Smooth muscle cell (in vitro differentiated cells): Measurements from ENCODE around the gene IRF6. TPM values are rescaled to one million over a fixed set of nuclear protein-coding genes. Genes with fewer than 3 reads are reported as not detected.

Source experiments
- DNase-seq: peaks from one replicate; lab custom pipeline; 2025; ENCODE audit not compliant: unreplicated experiment; lab: John Stamatoyannopoulos, UW
- H2AFZ ChIP-seq: fragments of 200-600 bp; sonication (generic); 2 replicates; pipeline ENCODE4 v1.6.0; 2016; ENCODE audit warnings: antibody characterized with exemption, low read depth, mild to moderate bottlenecking
- H3F3A ChIP-seq: fragments of 200-600 bp; sonication (generic); 2 replicates; pipeline ENCODE4 v1.6.0; 2017; ENCODE audit warnings: antibody characterized with exemption, low read depth
- H3K27ac ChIP-seq: fragments of 200-600 bp; sonication (generic); 2 replicates; pipeline ENCODE4 v1.5.1; 2016; ENCODE audit warnings: low read depth, mild to moderate bottlenecking
- H3K27me3 ChIP-seq: fragments of 200-600 bp; sonication (generic); 2 replicates; pipeline ENCODE4 v1.6.1; 2016; ENCODE audit warnings: low read depth, mild to moderate bottlenecking
- H3K36me3 ChIP-seq: fragments of 200-600 bp; sonication (generic); 2 replicates; pipeline ENCODE4 v1.5.1; 2016; ENCODE audit warnings: low read depth
- H3K4me1 ChIP-seq: fragments of 200-600 bp; sonication (generic); 2 replicates; pipeline ENCODE4 v1.5.1; 2016; ENCODE audit warnings: low read depth
- H3K4me2 ChIP-seq: fragments of 200-600 bp; sonication (generic); 2 replicates; pipeline ENCODE4 v1.6.0; 2016; ENCODE audit warnings: mild to moderate bottlenecking
- H3K4me3 ChIP-seq: fragments of 200-600 bp; sonication (generic); 2 replicates; pipeline ENCODE4 v1.5.1; 2016; ENCODE audit warnings: mild to moderate bottlenecking
- H3K79me2 ChIP-seq: fragments of 200-600 bp; sonication (generic); 2 replicates; pipeline ENCODE4 v1.6.0; 2016; ENCODE audit warnings: low read depth, mild to moderate bottlenecking
- H3K9ac ChIP-seq: fragments of 200-600 bp; sonication (generic); 2 replicates; pipeline ENCODE4 v1.6.0; 2016; ENCODE audit warnings: low read depth
- H3K9me3 ChIP-seq: fragments of 200-600 bp; sonication (generic); replicated peaks from 2 replicates; pipeline ENCODE4 v1.5.1; 2016; ENCODE audit warnings: low read depth
- H4K20me1 ChIP-seq: fragments of 200-600 bp; sonication (generic); 2 replicates; pipeline ENCODE4 v1.6.0; 2016; ENCODE audit warnings: low read depth
- CTCF ChIP-seq: fragments of 200-600 bp; sonication (generic); IDR thresholded peaks from 2 replicates; pipeline ENCODE4 v1.5.1; 2017; ENCODE audit warnings: borderline replicate concordance, mild to moderate bottlenecking, antibody characterized with exemption; ENCODE audit not compliant: insufficient read depth, poor library complexity, severe bottlenecking
- WGBS: methylation state at CpG from one replicate; pipeline ENCODE4 v1.1.7; 2016; ENCODE audit warnings: low lambda C conversion rate; 5-methylcytosine and 5-hydroxymethylcytosine counted together
- polyA plus RNA-seq: library from polyadenylated mRNA; unstranded; fragments of >200 nt; fragmentation: Nextera tagmentation; extraction: Ambion mirVana; gene quantifications from 2 replicates; pipeline ENCODE4 v1.2.1, GENCODE V29; 2016
- total RNA-seq: library from RNA; depleted of rRNA; stranded (reverse); fragments of >200 nt; gene quantifications from 2 replicates; pipeline ENCODE4 v1.2.3, GENCODE V29; 2014

The IRF6 gene
- total and polyA plus RNA-seq, 2 experiments from 2014 or later = 18.1 to 59.6 TPM

GRCh38 chr1:209756615-209757445, 49.1 kb downstream of the IRF6 start:
- H3K4me1 ChIP-seq = no peaks in the 10 kb centered on the region

GRCh38 chr1:209755926-209756614, 49.9 kb downstream of the IRF6 start, which contains the start of gene TRAF3IP3:
Gene TRAF3IP3 (plus strand): TSS chr1:209756053. CDS start chr1:209760040, 3,987 bp downstream.
- Histone ChIP-seq H3K79me2 (no peaks in the 10 kb centered on the region), H3K27ac (no peak within 1 kb of the TSS), H4K20me1 (no peaks in the 10 kb centered on the region), H3F3A (no peaks in the 10 kb centered on the region), H3K4me3 (no peak within 1 kb of the TSS), H3K36me3 (no peaks in the 10 kb centered on the region), H2AFZ (no peak within 1 kb of the TSS), H3K4me1 (no peaks in the 10 kb centered on the region), H3K9me3 (no peaks in the 10 kb centered on the region), H3K9ac (no peak within 1 kb of the TSS), H3K4me2 (no peak within 1 kb of the TSS), H3K27me3 (peaks cover 7% of the 10 kb centered on the region)
- WGBS = 75% methylated on average over 10 of the region's 10 CpGs
- no peak for TF ChIP-seq CTCF
- DNase-seq = no peak

More at GRCh38 chr1:209756615-209757445, 49.1 kb downstream of the IRF6 start:
- Histone ChIP-seq H3K27me3 (peaks cover 7% of the 10 kb centered on the region), H3F3A (no peaks in the 10 kb centered on the region), H3K36me3 (no peaks in the 10 kb centered on the region), H4K20me1 (no peaks in the 10 kb centered on the region), H3K4me3 (no peak overlapping the region), H2AFZ (no peak overlapping the region), H3K9ac (no peak overlapping the region), H3K27ac (no peak overlapping the region), H3K4me2 (no peak overlapping the region), H3K79me2 (no peaks in the 10 kb centered on the region), H3K9me3 (no peaks in the 10 kb centered on the region)
- TF ChIP-seq CTCF = no peak
- DNase-seq = no peak
- WGBS = 97% methylated on average over 5 of the region's 5 CpGs

GRCh38 chr1:209755256-209755655, 50.7 kb downstream of the IRF6 start:
- 88% methylated on average over 1 of the region's 1 CpG for WGBS
- no peak overlapping the region for H3K4me2 ChIP-seq

More at GRCh38 chr1:209755256-209755655, 50.7 kb downstream of the IRF6 start:
- no peak for DNase-seq
- H3K4me1 ChIP-seq = no peaks in the 10 kb centered on the region
- no peaks in the 10 kb centered on the region for H3K36me3 ChIP-seq
- H3K9ac ChIP-seq = no peak overlapping the region
- no peak overlapping the region for H3K27ac ChIP-seq
- H3K9me3 ChIP-seq = no peaks in the 10 kb centered on the region
- no peaks in the 10 kb centered on the region for H3K79me2 ChIP-seq
- no peak for TF ChIP-seq CTCF
- no peak overlapping the region for H3K4me3 ChIP-seq
- no peaks in the 10 kb centered on the region for H4K20me1 ChIP-seq
- peaks cover 7% of the 10 kb centered on the region for H3K27me3 ChIP-seq
- no peak overlapping the region for H2AFZ ChIP-seq
- no peaks in the 10 kb centered on the region for H3F3A ChIP-seq
